Raji (cell line): Measurements from ENCODE around the gene STMN3.

Experiments
- POLR2A ChIP-seq: IDR thresholded peaks from 2 replicates; pipeline ENCODE4 v1.6.1; 2011; ENCODE audit warnings: low read depth, low read length, control low read depth; ENCODE audit not compliant: insufficient read depth

STMN3 gene

GRCh38 chr20:63687419-63688178 lies 34.4 kb upstream of the STMN3 start:
- TF ChIP-seq POLR2A = no peak

DNA sequence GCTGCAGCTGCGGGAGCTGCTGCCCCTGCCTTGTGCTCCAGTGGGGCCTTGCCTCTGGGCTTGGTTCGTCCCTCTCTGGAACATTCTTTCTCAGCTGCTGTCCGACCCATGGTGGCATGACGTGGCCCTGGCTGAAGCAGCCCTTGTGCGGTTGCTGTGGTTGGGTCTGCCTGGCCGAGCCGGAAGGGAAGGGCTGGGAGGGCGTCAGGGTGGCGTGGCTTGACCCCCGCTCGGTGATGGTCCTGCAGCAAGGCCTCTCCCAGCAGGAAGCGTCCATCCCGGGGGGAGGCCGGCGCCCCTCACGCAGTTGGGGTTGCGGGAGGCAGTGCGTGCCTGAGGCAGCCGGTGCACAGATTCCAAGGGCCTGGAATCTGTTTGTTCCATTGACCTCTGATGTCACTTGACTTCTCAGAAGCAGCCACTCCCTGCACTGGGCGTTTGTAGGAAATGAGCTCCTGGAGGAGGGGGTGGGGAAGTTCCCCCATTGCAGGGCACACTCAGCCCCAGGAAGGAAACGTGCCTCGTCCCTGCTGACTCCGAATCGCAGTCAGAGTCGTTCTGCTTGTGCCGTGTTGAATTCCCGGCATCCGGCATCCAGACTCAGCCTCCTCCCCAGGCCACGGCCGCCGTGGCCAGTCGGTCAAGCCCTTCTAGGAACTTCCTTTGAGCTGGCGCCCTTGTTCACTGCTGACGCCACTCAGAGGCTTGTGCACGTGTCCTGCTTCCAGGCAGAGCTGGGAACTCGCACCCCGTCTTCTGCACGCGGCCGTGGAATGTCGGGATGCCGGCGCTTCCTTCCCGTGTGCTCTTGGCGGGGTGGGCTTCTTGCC lies 33.5 kb upstream of the STMN3 start:
- TF ChIP-seq POLR2A = no peak

GRCh38 chr20:63686094-63686491 lies 32.9 kb upstream of the STMN3 start:
- no peak for TF ChIP-seq POLR2A

GRCh38 chr20:63685269-63686026 lies 32.2 kb upstream of the STMN3 start:
- no peak for TF ChIP-seq POLR2A

GRCh38 chr20:63682384-63683139 lies 29.3 kb upstream of the STMN3 start:
- no peak for TF ChIP-seq POLR2A

GRCh38 chr20:63681609-63682142 lies 28.5 kb upstream of the STMN3 start:
- TF ChIP-seq POLR2A = no peak

- TF ChIP-seq POLR2A = no peak
These were observed 27.8 kb upstream of the STMN3 start for GRCh38 chr20:63680857-63681608.

DNA sequence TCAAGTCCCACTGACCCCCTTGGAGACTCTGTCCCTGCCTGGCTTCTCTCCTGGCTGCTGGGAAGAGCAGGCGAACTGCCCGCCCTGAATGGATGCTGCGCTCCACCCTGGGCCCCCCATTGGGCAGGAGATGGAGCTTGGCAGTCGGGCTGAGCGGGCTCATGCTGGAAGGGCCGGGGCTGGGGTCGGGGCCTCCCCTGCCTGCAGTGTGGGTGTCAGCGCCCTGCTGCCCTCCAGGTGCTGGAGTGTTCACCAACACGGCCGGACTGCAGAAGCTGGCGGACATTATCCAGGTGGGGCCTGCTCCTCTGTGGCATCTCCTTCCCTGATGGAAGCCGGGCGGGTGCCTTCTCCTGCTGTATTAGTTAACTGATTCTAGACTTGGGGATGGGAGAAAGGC lies 27.2 kb upstream of the STMN3 start:
- TF ChIP-seq POLR2A = no peak

DNA sequence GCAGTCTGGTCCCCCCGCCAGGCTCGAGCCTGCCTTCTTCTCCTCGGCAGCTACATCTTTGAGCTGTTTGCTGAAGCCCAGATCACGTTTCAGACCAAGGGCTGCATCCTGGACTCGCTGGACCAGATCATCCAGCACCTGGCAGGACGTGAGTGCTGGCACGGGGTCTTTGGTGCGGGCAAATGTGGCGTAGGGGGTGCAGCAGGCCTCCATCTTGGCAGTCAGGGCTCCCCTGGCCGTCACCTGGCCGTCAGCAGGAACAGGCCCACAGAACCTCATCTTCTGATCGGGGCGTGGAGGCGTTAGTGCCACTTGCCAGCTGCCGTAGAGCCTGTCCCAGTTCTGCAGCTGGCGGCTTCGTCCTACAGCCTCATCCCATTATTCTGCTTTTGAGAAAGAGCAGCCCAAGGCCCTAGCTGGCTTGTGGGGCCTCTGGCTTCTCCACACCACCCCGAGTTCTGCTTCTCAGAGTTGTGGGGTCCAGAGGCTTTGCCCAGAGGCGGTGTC lies 26.6 kb upstream of the STMN3 start:
- no peak for TF ChIP-seq POLR2A

DNA sequence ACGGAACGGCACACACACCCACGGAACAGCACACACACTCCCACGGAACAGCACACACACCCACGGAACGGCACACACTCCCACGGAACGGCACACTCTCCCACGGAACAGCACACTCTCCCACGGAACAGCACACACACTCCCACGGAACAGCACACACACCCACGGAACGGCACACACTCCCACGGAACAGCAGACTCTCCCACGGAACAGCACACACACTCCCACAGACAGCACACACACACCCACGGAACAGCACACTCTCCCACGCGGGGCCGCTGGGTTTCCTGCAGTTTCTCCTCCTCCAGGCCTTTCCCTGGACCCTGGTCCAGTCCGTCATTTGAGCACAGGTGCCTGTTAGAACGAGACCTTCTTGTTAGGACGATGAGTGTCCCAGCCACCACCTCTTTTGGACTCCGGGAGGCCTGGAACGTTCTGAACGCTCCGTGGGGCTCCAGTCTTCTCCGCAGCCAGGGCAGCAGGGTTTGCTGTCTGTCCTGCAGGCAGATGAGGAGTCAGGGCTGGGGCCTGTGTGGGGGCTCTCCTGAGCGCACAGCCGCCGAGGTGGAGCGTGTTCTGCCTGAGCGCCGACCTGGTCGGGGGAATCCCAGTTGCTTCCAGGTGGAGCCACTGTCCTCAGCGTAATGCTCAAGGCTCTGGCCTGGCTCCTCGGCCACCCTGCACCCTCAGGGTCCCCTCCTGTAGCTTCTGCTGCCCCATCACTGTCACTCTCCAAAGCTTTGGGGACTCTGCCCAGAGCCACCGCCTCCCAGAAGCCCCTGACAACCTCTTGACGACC lies 25.6 kb upstream of the STMN3 start:
- TF ChIP-seq POLR2A = no peak

GRCh38 chr20:63678071-63678470 lies 24.8 kb upstream of the STMN3 start:
- no peak for TF ChIP-seq POLR2A

DNA sequence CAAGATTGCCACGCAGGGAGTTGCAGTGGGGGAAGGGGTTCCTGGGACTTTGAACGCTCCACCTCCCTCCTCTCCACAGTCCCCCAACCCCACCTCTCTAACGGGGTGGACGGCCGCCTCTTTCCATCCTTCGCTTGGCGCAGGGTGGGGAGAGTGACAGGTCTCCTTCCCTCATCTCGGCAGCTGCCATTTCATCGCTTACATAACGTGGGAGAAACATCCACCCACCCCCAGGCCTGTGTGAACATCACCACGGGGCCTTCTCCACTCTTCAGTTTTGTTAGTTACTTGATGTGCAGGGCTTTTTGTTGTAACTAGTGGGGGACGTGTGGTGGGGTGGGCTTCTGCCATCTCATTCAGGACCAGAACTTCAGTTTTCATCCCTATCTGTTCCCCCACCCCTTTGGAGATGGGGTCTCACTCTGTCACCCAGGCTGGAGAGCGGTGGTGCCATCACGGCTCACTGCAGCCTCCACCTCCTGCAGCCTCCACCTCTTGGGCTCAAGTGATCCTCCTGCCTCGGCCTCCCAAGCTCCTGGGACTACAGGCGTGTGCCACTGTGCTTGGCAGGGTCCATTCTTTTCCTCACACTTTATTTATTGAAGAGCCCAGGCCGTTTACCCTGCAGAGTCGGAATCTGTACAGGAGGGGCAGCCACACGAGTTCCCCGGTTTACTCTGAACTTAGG lies 22.6 kb upstream of the STMN3 start:
- TF ChIP-seq POLR2A = no peak
